NCI-H460 (cell line): ENCODE data around the gene ACTR3C. TPM values are rescaled to one million over a fixed set of nuclear protein-coding genes. Genes with fewer than 3 reads are reported as not detected.
A peak's percentile ranks its signal among the peaks of the same experiment; 100 is the strongest.

Experiments
- DNase-seq: peaks from one replicate; pipeline ENCODE4 v3.0.0-alpha.2; 2016; ENCODE audit warnings: low read depth; ENCODE audit errors: extremely low read depth
- polyA plus RNA-seq: library from polyadenylated mRNA; depleted of rRNA; stranded (reverse); fragments of >200 nt; gene quantifications from 2 replicates; pipeline ENCODE4 v1.2.3, GENCODE V29; 2014; cell fraction: nucleus; rRNA removed
- total RNA-seq: library from RNA; depleted of rRNA; stranded (reverse); fragments of >200 nt; shearing (Covaris generic); gene quantifications from 2 replicates; pipeline ENCODE4 v1.2.3, GENCODE V29; 2014; rRNA removed

The ACTR3C gene
- total RNA-seq = not detected in 2 replicates
- polyA plus RNA-seq = not detected in 2 replicates

DNA sequence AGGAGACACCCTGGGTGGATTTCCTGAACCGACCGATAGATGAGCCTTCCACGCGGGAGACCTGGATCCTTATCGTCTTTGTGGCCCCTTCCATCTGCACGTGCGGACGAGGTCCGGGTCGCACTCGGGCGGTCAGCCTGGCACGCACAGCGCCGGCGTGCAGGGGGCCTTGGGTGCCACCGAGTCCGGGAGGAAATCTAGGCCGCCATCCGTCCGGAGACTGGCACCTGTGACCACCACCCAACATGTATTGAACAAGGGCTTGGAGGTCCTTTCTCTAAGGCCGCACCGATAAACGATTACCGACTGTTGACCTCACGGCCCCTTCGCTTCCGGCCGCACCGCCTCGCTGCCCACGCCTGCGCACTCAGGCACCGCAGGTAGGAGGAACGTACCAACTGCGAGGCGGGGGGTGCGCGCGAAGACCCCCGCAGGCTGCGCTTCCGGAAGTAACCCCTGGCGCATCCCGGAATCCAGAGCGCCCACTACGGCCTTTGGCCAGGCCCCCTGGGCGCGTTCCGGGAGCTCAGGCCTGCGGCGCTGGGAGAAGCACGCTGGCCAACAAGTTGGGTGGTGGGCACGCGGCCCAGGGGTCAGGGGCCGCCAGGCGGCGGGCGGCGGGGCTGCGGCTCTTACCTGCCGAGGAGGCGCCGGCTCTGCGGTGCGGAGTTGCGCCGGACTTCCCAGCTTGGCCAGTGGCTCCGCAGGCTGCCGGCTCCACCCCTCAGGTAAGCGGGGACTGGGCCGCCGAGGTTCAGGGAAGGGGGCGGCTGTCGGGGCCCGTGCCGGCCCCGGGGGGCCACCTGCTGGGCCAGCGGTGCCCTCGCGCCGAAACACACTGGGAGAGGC lies at the start of gene ACTR3C, which contains the start of gene LRRC61:
Gene ACTR3C, minus strand, starts transcription at position 713 of the 849 bp plus-strand sequence. CDS start 28,249 bp downstream, outside the sequence.
Gene LRRC61, plus strand, starts transcription at position 523 of the 849 bp plus-strand sequence. CDS start 13,507 bp downstream, outside the sequence.
- DNase-seq = no peak

DNA sequence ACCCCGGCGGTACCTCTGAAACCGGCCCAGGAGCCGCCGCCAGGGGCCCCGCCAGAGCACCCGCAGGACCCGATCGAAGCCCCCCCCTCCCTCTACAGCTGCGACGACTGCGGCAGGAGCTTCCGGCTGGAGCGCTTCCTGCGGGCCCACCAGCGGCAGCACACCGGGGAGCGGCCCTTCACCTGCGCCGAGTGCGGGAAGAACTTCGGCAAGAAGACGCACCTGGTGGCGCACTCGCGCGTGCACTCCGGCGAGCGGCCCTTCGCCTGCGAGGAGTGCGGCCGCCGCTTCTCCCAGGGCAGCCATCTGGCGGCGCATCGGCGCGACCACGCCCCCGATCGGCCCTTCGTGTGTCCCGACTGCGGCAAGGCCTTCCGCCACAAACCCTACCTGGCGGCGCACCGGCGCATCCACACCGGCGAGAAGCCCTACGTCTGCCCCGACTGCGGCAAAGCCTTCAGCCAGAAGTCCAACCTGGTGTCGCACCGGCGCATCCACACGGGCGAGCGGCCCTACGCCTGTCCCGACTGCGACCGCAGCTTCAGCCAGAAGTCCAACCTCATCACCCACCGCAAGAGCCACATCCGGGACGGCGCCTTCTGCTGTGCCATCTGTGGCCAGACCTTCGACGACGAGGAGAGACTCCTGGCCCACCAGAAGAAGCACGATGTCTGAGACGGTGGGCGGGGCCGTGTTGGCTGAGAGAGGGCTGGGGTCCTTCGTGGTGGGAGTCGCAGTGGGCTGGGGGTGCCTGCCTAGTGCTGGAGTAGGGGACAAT lies 49.1 kb upstream of the ACTR3C start:
- DNase-seq = no peak

- DNase-seq = no peak
These were observed 48.6 kb upstream of the ACTR3C start for GRCh38 chr7:150371996-150372270.

- no peak for DNase-seq
These were observed 48.0 kb upstream of the ACTR3C start for GRCh38 chr7:150371131-150371995.

GRCh38 chr7:150370612-150371071 lies 47.3 kb upstream of the ACTR3C start:
- DNase-seq = no peak

- no peak for DNase-seq
These were observed 46.6 kb upstream of the ACTR3C start for GRCh38 chr7:150369748-150370501.

- DNase-seq = peak; percentile 54
These were observed 45.8 kb upstream of the ACTR3C start for GRCh38 chr7:150368884-150369747.

- DNase-seq = peak; percentile 85
These were observed 44.9 kb upstream of the ACTR3C start, which contains the start of gene REPIN1 for GRCh38 chr7:150368096-150368883. REPIN1 (plus strand) TSS chr7:150368822; CDS start chr7:150369712, 890 bp downstream.

- DNase-seq = no peak
These were observed 44.3 kb upstream of the ACTR3C start for GRCh38 chr7:150367677-150368095.

DNA sequence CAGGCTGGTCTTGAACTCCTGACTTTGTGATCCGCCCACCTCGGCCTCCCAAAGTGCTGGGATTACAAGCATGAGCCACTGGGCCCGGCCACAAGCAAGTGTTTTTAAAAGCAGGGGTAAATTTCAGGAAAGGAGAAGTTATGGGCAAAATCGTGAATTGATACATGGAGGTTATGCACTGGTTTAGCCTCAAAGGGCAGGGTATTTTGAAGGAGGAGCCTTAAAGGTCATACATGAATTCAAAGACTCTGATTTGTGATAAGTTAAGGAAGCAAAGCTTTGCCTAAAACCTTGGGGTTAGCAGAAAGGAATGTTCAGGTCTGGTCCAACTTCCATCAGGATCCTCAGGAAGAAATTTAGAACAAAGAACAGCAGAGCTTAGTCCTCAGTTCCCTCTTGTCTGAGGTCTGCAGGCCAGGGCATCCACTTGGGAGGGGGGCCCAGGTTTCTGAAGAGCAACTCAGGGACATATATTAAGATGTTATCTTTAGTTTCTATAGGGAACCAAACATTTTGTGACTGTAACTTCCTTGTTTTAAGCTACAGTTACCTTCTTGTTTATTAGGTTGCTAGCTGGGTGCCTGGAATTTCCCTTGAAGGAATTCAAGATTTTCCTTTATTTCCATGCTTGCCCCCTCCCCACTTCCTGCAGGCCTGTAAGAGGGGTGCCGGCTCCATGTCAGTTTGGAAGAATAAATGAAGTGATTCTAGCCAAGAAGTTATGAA lies 42.5 kb upstream of the ACTR3C start:
- no peak for DNase-seq

DNA sequence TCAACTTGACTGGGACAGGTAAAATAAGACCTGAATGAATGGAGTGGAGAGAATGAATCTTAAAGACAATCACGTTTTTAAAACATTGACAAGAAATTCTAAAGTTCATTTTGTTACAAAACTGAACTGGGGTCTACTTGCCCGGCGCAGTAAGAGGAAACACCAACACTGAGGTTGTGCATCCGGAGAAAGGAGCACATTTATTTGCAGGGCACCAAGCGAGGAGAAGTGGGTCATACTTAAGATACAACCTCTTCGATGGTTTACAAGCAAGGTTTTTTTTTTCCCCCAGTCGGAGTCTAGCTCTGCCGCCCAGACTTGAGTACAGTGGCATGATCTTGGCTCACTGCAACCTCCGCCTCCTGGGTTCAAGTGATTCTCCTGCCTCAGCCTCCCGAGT lies 41.8 kb upstream of the ACTR3C start:
- DNase-seq = no peak

DNA sequence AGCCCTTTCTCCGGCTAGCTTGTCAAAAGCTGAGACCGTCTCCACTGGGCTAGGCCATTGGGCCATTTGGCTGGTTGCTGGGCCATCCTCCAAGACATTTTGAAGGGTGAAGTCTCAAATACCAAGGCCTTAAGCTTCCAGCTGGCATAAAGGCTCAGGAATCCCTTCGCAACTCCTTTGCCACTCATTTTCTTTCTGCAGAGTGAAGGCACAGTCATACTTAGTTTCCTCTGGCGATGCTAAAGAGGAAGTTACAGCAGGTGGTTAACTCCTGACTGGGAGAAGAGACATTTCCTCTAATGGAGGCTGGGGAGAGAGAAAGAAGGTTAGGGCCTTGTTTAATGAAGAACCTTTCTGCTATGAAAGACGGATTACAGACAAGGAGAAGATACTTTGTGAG lies 40.5 kb upstream of the ACTR3C start:
- no peak for DNase-seq

- DNase-seq = no peak
These were observed 40.0 kb upstream of the ACTR3C start for GRCh38 chr7:150363370-150363769.

GRCh38 chr7:150361807-150362621 lies 38.7 kb upstream of the ACTR3C start:
- DNase-seq = no peak

GRCh38 chr7:150361402-150361801 lies 38.1 kb upstream of the ACTR3C start:
- no peak for DNase-seq

DNA sequence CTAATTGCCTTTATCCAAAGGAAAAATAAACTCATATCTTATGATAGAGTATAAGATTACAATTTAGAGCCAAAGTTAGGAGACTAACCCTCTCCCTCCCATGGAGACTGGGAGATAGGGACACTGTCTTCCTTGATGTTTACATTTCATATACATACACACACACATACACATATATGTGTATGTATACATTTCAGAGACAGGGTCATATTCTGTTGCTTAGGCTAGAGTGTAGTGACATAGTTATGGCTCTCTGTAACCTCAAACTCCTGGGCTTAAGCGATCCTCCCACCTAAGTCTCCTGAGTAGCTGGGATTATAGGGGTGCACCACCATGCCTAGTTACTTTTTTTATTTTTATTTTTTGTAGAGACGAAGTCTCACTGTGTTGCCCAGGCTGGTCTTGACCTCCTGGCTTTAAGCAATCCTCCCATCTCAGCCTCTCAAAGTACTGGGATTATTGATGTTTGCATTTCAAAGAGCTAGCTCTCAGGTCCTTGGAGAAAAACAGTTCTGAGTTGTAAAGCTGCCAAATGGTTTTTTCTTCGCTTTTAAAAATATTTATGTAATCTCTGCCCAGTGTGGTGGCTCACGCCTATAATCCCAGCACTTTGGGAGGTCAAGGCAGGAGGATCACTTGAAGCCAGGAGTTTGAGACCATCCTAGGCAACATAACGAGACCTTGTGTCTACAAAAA lies 37.2 kb upstream of the ACTR3C start:
- DNase-seq = no peak
